Measurements from ENCODE around the gene POPDC2.
"Not testable (repeated sequence)": the region's sequence is repeated elsewhere in the genome, so short reads cannot be mapped to it uniquely, and the experiment has no call there.

POPDC2 gene, protein sequence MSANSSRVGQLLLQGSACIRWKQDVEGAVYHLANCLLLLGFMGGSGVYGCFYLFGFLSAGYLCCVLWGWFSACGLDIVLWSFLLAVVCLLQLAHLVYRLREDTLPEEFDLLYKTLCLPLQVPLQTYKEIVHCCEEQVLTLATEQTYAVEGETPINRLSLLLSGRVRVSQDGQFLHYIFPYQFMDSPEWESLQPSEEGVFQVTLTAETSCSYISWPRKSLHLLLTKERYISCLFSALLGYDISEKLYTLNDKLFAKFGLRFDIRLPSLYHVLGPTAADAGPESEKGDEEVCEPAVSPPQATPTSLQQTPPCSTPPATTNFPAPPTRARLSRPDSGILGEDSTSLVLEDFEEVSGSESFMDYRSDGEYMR

DNA sequence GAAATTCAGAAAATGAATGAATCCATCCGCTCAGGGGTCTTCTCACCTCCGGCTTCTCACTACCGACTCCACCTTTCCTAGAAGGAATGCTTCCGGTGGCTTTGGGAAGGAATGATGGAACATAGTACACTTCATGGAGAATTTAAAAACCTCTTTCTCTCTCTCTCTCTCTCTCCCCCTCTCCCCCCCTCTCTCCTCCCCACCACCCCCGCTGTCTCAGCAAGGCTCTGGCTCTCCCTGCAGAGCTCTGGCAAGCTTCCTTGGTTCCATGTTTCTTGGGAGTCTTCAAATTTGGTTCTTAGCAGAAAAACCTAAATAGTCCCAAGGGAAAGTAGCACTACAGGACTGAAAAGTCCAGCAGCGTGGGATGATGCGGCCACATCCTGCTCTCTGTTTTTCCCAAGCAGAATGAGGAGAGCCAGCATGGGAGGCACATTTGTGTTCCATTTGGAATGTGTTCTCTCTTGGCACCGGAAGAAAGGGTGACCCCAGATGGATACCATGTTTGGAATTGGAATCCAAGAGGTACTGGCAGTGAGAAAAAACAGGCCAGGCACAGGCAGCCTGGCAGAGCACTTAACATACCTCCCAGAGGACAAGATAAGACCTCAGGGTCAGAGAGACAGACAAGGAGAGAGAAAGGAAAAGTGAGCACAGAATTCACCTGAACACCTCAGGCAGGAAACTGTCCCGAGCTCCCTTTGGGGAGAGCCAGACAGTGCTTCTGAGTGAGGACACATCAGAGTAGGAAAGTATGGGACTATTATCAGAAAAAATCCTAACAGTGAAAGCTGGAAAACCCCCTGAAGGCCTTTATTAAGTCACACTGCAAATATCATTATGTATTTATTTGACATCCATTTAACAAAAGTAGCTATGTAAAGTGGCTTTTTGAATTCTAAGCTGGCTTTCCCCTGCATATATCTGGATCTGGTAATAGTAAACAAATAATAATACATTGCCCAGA, at the start of gene POPDC2:
POPDC2 (minus strand) TSS at position 116 of the 967 bp plus-strand sequence. CDS start 166 bp downstream, outside the sequence.
- DNase-seq, result no peak

DNA sequence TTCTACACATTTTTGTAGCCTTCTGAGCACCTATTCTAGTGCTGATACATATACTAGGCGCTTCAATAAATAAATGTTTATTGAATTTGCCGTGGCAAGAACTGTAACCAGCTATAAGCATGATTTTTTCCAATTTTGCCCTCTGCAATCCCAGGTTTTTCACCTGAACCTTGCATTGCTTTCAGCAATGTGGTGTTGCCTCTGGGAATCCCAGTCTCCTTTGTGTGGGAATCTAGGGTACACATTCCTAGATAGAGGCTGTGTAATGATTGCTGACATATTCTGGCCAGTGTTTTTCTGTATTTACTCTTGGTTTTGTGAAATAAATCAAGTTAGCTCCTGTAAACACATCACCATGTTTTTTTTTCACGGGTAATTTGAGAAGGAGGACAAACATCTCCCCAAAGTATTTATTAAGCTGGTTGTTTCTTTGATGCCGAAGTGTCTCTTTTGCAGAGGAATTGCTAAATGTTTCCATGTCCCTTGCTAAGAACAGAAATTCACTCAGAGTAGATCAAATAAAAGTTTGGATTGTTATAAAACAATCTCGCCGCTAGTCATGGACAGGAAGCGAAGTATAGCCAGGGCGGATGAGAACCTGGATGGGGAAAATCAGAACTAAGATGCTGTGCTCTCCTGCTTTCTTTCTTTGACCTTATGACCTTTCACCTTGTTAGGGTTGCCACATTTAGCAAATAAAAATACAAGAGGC, 43.6 kb upstream of the POPDC2 start:
- DNase-seq, result no peak

DNA sequence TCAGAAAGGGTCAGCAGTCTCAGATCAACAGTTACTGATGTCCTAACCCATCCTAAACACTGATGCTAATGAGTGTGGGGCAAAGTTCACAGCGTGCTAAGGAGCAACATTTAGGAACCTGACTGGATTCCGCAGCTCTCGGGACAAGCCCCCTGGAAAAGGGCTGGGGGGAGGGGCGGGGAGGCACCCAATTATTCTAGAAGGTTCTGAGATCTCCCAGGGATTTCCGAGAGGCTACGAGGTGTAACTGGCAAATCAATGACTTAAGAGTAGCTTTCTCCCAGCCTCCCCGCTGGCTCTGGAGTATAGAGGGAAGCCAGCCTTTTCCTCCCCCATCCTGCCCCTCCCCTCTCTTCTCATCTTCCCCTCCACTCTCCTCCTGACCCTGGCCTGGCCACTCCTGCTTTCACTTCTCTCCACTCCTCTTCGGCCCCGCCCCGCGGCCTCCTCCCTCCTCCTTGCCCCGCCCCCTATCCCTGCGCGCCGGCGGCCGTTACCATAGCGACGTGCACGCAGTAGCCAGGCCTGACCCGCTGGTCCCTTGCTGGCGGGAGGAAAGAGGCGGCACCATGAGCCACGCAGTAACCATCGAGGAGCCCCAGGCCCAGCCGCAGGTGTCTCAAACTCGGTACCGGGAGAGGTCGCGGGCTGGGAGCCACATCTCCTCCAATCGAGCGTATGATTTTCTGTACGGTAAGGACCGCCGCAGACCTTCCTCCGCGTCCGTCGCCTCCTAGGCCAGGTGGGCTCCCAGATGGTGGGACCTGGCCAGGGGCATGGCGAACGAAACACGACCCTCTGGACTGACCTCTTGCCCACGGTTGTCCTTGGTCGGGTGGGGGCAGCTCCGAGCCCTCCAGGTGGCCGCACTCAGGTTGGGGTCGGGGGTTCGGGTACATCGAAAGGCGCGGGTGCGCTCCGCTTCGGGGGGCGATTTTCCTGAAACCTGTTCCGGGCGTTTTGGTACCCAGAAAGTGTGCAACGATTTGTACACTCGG, 42.4 kb upstream of the POPDC2 start, which contains the start of gene CFAP91:
CFAP91 (plus strand) TSS at position 493 of the 998 bp plus-strand sequence; CDS start at position 570, 77 bp downstream.
- DNase-seq, result peak; percentile 95

DNA sequence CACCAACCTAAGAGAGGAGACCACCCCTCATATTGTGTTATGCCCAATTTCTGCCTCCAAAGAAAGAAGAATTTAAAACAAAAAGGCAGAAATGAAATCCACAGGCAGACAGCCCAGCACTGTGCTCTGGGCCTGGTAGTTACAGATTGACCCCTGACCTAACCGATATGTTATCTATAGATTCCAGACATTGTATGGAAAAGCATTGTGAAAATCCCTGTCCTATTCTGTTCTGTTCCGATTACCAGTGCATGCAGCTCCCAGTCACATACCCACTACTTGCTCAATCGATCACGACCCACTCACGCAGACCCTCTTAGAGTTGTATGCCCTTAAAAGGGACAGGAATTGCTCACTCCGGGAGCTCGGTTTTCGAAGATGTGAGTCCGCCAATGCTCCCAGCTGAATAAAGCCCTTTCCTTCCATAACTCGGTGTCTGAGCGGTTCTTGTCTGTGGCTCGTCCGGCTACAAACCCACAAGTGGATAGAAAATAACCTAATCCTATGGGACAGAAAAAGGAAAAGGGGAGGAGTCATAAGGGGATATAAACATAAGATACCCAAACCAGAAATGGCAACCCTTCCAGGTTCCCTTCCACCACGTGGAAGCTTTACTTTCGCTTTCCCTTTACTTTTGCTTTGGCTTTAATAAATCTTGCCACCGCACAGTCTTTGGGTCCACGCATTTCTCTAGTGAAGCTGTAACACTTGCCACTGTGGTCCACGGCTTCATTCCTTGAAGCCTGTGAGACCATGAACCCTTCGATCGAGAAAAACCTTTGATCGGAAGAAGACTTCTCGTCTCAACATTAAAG, 40.7 kb upstream of the POPDC2 start:
- no peak for DNase-seq

DNA sequence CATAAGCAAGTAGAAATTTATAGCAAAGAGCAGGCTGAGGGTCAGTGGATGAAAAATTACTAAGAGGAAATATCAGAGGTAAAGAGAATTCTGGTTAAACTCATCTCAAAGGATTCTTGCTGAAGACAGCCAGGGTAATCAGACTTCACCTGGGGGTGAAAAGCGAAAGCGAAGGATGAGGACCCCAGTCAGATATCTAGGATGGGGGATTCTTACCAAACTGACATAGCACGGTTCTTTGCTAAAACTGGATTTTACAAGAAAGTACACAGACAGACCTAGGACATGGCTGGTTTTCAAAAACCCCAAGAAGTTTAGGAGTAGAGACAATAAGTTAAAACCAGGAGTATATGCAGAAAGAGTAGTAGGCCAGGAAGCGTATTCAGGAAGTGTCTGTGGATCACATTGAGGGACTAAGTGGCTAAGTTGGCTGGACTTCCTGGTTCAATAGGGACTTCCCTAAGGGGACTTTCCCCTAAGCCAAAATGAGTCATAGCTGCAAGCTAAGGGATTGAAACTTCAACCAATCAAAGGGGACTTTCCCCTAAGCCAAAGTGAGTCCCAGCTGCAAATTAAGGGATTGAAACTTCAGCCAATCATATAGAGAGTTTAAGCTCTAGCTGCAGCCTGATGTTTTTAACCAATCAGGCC, 40.0 kb upstream of the POPDC2 start:
- DNase-seq, result peak; percentile 61

DNA sequence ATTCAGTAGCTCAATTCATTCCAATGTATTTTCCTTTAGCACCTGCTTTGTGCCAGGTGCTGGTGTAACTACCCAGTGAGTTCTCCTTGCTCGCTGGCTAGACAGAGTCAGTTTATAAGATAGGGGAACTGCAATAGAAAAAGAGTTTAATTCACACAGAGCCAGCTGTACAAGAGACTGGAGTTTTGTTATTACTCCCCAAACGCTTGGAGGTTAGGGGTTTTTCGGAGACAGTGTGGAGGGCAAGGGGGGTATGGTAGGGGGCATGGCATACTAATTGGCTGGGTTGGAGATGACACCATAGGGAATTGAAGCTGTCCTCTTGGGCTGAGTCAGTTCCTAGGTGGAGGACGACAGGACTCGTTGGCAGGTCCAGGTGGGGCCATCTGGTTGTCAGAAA, 37.0 kb upstream of the POPDC2 start:
- DNase-seq, result no peak

DNA sequence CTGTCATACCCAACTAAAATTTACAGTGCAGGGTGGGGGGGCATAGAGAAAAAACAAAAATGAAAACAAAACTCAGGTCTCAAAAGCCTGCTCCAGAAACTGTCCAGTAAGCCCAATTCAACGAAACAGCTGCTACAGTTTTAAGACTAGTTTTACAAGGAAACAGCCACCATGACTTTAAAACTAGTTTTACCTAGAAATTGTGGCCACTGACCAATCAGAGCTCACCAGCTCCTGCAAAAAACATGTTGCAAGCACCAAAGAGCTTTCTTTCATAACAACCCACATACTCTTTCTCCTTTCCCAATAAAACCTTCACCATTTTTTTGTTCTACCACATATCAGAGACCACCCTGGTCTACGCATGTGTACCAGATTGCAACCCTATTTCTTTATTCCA, 35.1 kb upstream of the POPDC2 start:
- DNase-seq, result no peak

DNA sequence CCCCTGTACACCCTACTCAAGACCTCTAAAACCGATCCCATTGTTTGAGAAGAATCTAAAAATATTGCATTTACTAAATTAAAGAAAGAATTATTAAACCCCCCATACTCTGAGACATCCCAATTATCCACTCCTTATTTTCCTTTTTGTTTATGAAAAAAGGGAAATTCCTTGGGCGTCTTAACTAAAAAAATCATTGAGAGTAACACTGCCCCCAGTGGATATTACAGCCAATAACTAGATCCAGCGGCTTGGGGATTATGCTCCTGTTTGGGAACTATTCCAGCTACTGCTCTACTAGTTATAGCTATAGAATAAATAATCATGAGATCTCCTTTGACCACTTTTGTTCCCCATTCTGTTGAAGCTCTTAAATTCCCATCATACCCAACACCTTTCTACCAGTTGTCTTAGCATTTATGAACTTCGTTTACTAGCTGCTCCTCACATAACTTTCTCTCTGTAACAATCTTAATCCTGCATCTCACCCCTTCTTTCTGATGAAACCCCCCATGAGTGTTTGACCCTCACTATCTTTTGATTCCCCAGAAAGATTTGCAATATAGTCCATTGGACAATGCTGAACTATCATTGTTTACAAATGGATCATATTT, 29.8 kb upstream of the POPDC2 start:
- no peak for DNase-seq

DNA sequence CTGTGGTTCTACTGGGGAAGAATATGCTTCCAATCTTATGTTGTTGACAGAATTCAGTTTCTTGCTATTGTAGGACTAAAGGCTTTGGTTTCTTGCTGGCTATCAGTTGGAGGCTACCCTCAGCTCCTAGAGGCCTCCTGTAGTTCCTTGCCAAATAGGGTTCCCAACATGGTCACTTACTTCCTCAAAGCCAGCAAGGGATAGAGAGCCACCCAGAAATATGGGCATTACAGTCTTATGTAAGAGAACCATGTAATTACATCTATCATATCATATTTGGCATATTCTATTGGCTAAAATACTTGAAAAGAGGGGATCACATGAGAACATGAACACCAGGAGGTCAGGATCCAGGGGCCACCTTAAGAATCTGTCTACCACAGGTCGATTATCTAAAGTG, 23.0 kb upstream of the POPDC2 start:
- DNase-seq, result no peak

DNA sequence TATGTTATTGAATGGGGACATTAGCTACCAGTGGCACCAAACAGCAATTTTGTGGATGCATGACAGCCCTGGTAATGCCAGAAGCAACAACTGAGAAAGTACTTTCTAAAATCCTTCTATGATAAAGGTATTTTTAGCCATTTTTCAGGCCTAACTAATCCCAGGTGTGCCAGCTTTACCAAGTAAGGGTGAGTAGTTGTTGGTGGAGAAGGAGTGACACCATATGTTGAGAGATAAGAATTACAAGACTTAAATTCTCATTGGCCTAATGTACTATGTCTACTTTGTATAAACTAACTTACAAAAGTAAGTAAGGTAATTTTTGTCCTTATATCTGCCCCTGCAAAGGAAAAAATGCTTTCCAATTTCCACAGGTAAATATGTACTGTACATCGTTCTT, 20.9 kb upstream of the POPDC2 start:
- no peak for DNase-seq

DNA sequence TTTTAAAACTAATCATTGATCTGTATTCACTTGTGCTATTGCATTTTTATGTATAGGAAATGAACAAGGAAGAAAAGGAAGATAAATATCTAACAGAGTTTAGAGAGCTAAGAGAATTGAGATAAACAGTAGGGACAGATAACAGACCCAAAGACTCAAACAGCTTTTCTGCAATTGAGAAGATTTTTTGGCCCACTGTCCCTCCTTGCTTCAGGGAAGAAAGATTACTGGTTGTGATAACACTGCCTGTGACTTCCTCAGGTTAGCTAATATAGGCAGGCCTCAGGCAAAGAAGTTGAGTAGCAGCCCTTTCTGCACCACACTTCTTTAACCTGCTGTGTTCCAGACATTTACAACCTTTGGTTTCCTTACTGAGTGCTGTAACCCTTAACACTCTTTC, 19.5 kb upstream of the POPDC2 start:
- DNase-seq, result no peak

DNA sequence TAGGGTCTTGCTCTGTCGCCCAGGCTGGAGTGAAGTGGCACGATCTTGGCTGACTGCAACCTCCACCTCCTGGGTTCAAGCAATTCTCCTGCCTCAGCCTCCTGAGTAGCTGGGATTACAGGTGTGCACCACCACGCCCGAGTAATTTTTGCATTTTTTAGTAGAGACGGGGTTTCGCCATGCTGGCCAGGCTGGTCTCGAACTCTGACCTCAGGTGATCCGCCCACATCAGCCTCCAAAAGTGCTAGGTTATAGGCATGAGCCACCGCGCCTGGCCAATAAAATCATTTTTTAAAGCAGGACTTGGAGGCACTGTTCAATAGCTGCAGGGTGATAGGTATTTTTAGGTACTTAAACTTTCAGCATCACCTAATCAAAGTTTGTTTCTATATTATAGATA, 17.8 kb upstream of the POPDC2 start:
- not testable (repeated sequence) for DNase-seq

DNA sequence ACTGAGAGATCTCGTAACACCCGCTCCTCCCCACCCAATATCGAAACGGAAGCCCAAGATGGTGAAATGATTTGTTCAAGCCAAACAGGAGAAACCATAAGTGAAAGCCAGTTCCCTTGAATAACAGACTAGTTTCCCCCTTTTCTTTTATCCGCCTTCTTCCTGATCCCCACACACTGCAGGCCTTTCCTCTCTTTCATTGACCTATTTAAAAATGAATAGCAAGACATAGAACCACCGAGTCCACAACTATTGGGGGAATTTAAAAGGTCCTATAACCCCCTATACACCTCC, 17.2 kb upstream of the POPDC2 start:
- no peak for DNase-seq

DNA sequence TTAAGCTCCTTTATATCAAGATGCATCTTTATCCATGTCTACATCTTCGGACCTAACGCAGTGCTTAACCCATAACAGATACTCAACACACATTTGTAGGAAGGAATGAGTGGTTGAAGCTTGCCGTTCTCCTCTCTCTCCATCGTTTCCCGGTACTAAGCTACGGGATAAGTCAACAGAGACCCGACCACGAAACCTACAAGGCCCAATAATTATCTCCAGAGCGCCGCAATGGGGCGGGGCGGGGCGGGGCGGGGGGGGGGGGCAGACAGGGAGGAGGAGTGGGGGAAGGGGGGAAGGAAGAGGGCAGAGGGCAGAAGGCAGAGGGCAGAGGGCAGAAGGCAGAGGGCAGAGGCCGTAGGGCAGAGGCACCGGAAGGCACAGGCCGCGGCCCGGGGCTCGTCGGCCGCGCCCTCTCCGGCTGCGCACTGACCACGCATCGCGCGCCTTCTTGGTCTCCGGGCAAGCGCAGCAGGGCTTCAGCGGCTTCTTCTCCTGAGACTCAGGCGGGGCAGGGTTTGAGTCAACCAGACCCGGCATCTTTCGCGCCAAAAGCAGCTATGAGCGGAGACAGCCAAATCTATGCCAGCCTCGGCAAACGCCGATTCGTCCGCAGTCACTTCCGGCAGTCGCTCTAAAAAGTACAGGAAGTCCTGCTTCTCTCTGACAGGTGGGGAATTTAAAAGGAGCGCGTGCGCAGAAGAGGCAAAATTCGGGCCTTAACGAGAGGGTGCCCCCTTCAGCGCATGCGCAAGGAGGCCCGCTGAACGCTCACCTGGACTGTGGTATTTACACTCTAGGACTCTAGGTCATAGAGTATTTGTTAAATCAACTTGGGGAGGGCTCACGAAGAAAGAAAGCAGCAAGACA, 16.6 kb upstream of the POPDC2 start, which contains the start of gene COX17:
COX17 (minus strand) TSS at position 636 of the 870 bp plus-strand sequence; CDS start at position 540, 96 bp downstream.
- peak; percentile 99 for DNase-seq

DNA sequence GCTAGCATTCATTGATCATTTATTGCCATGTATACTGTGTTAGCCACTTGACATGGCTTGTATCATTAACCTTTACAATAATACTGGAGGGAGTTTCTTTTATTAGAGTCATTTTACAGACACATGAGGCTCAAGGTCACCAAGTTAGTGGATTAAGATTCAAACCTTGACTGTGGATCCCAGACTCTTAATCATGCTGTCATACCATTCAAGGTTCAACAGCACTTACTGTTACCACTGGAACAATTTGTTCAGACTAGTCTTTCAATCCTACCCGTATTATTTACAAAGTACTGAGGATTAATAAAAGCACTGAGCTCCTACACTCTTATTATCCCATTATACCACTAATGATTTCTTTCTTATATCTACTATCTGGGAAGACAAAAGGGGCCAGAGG, 15.6 kb upstream of the POPDC2 start:
- no peak for DNase-seq

DNA sequence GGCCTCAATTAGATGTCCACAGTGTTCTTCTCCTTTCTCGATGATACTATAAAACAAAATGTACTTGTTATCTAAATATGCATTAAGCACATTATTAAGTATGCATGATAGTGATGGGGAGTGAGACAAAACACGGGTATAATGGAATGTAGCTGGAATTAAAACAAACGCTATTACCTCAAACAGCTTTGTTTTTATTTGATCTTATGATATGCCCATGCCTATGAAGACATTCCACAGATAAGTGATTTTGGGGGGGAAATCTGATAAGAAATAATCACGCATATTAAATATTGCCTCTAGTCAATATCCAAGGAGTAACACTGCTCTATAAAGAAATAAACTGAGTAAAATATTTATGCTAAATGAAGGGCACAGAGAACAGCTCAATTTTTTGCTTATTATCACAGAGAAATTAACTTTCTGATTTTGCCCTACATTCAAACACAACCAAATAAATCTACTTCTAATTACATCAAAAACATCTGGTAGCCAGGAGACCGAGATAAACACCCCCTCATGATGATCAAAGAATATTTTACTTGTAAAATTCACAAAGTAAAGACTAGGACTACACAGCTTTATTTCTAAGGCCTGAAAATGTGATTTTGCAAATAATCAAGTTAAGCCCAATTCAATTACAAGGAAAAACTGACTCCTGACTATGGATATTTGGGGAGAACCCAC, 14.9 kb upstream of the POPDC2 start:
- no peak for DNase-seq

DNA sequence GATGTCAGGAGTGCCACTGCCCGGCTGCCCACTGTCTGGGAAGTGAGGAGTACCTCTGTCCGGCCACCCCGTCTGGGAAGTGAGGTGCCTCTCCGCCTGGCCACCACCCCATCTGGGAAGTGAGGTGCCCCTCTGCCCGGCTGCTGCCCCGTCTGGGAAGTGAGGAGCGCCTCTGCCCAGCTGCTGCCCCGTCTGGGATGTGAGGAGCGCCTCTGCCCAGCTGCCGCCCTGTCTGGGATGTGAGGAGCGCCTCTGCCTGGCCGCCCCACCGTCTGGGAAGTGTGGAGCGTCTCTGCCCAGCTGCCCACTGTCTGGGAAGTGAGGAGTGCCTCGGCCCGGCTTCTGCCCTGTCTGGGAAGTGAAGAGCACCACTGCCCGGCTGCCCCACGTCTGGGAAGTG, 13.5 kb upstream of the POPDC2 start:
- DNase-seq, result no peak

DNA sequence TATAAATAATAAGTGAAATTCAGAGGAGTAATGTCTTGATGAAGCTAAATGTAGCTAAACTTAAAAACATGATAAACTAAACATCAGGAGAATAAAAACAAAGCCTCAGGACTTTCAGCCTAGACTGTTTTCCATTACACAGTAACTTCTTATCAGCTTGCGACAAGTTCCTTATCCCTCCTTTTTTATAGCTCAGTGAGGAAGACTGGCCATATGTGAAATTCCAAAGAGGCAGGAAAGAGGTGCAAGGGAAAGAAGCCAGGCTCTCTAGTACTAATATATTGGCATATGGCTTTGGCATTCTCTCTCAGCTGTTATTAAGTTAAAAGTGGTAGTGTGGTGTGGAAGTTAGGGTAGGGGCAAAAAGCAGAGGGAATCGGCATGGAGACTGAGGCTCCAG, 12.4 kb upstream of the POPDC2 start:
- no peak for DNase-seq

Data from CD4-positive, alpha-beta T cell treated with Interleukin-15 for 1 hour (primary cell).